Measurements from ENCODE around the gene DBNL. TPM values are rescaled to one million over a fixed set of nuclear protein-coding genes. Genes with fewer than 3 reads are reported as not detected.

The DBNL gene
- total RNA-seq, 3 donors from 2014 or later = 90.8 to 110 (median 102) TPM

GRCh38 chr7:44101303-44101965 is 56.9 kb downstream of the DBNL start:
- H3K9me3 ChIP-seq = no peaks in the 10 kb centered on the region
- H3K27ac ChIP-seq = peak overlapping the region; percentile 26 to 92
- TF ChIP-seq POLR2AphosphoS5 (IDR thresholded peaks at IDR 0.05) = no peak
- no peak for TF ChIP-seq POLR2A (IDR thresholded peaks at IDR 0.05)
- no peak for TF ChIP-seq CTCF (IDR thresholded peaks at IDR 0.05)
- peaks cover 0 to 2% of the 10 kb centered on the region in 2 donors for H3K4me1 ChIP-seq
- intact Hi-C loops (cut with DNase I; ENCODE audit: low total_unique reads) = no loop called here
- no peak overlapping the region for H3K4me3 ChIP-seq
- DNase-seq (ENCODE audit: low spot score in 2 of 2) = no peak
- H3K27me3 ChIP-seq = no peaks in the 10 kb centered on the region
- H3K36me3 ChIP-seq = no peaks in the 10 kb centered on the region

- peaks cover 0 to 2% of the 10 kb centered on the region in 2 donors for H3K4me1 ChIP-seq
- TF ChIP-seq POLR2AphosphoS5 (IDR thresholded peaks at IDR 0.05) = peak in 1 of 3 donors; percentile 22
- no peak for TF ChIP-seq CTCF (IDR thresholded peaks at IDR 0.05)
- H3K36me3 ChIP-seq = no peaks in the 10 kb centered on the region
- no peak overlapping the region for H3K4me3 ChIP-seq
- H3K27me3 ChIP-seq = no peaks in the 10 kb centered on the region
- H3K27ac ChIP-seq = peak overlapping the region; percentile 46 to 98
- H3K9me3 ChIP-seq = no peaks in the 10 kb centered on the region
- intact Hi-C loops (cut with DNase I; ENCODE audit: low total_unique reads) = no loop called here
- DNase-seq (ENCODE audit: low spot score in 2 of 2) = no peak
Measured at GRCh38 chr7:44101966-44102845, 57.7 kb downstream of the DBNL start.

- no peaks in the 10 kb centered on the region for H3K36me3 ChIP-seq
- DNase-seq (ENCODE audit: low spot score in 2 of 2) = no peak
- peak overlapping the region; percentile 46 to 98 for H3K27ac ChIP-seq
- peaks cover 0 to 2% of the 10 kb centered on the region in 2 donors for H3K4me1 ChIP-seq
- H3K4me3 ChIP-seq = no peak overlapping the region
- H3K9me3 ChIP-seq = no peaks in the 10 kb centered on the region
- H3K27me3 ChIP-seq = no peaks in the 10 kb centered on the region
- TF ChIP-seq POLR2AphosphoS5 (IDR thresholded peaks at IDR 0.05) (no peak), CTCF (IDR thresholded peaks at IDR 0.05) (no peak), POLR2A (IDR thresholded peaks at IDR 0.05) (no peak)
- intact Hi-C loops (cut with DNase I; ENCODE audit: low total_unique reads) = no loop called here
Measured at GRCh38 chr7:44102846-44103565, 58.5 kb downstream of the DBNL start.

GRCh38 chr7:44103566-44103922 is 59.0 kb downstream of the DBNL start:
- no peak for DNase-seq (ENCODE audit: low spot score in 2 of 2)
- Histone ChIP-seq H3K27me3 (no peaks in the 10 kb centered on the region), H3K27ac (peak overlapping the region; percentile 46 to 98), H3K4me1 (peaks cover 0 to 2% of the 10 kb centered on the region in 2 donors), H3K36me3 (no peaks in the 10 kb centered on the region), H3K4me3 (peak overlapping the region; percentile 70 to 95 (median 80)), H3K9me3 (no peaks in the 10 kb centered on the region)
- intact Hi-C loops (cut with DNase I; ENCODE audit: low total_unique reads) = no loop called here
- TF ChIP-seq POLR2A (IDR thresholded peaks at IDR 0.05) (no peak), POLR2AphosphoS5 (IDR thresholded peaks at IDR 0.05) (no peak), CTCF (IDR thresholded peaks at IDR 0.05) (no peak)
